Measurements from ENCODE around the gene SRMS. TPM values are rescaled to one million over a fixed set of nuclear protein-coding genes. Genes with fewer than 3 reads are reported as not detected.

The SRMS gene
- total RNA-seq, 4 donors from 2014 or later = not detected

- no peaks in the 10 kb centered on the region for H3K36me3 ChIP-seq
- WGBS, 2 donors = 75 to 77% methylated on average over 21 to 34 of the region's 39 CpGs
- H3K4me3 ChIP-seq = no peak overlapping the region
- TF ChIP-seq POLR2A (IDR thresholded peaks at IDR 0.05) = no peak
- TF ChIP-seq, protein P1, sequence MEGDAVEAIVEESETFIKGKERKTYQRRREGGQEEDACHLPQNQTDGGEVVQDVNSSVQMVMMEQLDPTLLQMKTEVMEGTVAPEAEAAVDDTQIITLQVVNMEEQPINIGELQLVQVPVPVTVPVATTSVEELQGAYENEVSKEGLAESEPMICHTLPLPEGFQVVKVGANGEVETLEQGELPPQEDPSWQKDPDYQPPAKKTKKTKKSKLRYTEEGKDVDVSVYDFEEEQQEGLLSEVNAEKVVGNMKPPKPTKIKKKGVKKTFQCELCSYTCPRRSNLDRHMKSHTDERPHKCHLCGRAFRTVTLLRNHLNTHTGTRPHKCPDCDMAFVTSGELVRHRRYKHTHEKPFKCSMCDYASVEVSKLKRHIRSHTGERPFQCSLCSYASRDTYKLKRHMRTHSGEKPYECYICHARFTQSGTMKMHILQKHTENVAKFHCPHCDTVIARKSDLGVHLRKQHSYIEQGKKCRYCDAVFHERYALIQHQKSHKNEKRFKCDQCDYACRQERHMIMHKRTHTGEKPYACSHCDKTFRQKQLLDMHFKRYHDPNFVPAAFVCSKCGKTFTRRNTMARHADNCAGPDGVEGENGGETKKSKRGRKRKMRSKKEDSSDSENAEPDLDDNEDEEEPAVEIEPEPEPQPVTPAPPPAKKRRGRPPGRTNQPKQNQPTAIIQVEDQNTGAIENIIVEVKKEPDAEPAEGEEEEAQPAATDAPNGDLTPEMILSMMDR (IDR thresholded peaks at IDR 0.05) = no peak
- TF ChIP-seq EP300 (IDR thresholded peaks at IDR 0.05) = no peak
- peaks cover 0 to 25% (median 2%) of the 10 kb centered on the region in 4 donors for H3K4me1 ChIP-seq
- no peak overlapping the region for H3K27ac ChIP-seq
- peaks cover 0 to 15% of the 10 kb centered on the region in 2 donors for H3K27me3 ChIP-seq
- no peaks in the 10 kb centered on the region for H3K9me3 ChIP-seq
- no peak for DNase-seq (ENCODE audit: low spot score in 2 of 2)
Observed at GRCh38 chr20:63529861-63530787, 17.4 kb downstream of the SRMS start.

GRCh38 chr20:63529180-63529860 lies 18.2 kb downstream of the SRMS start:
- DNase-seq (ENCODE audit: low spot score in 2 of 2) = no peak
- H3K27ac ChIP-seq = no peak overlapping the region
- H3K4me1 ChIP-seq = peaks cover 0 to 23% (median under 1%) of the 10 kb centered on the region in 4 donors
- no peaks in the 10 kb centered on the region for H3K36me3 ChIP-seq
- 60 to 76% methylated on average over 18 to 25 of the region's 27 CpGs for WGBS, 2 donors
- H3K9me3 ChIP-seq = no peaks in the 10 kb centered on the region
- no peak overlapping the region for H3K4me3 ChIP-seq
- H3K27me3 ChIP-seq = peaks cover 0 to 7% of the 10 kb centered on the region in 2 donors
- TF ChIP-seq EP300 (IDR thresholded peaks at IDR 0.05) = no peak
- TF ChIP-seq POLR2A (IDR thresholded peaks at IDR 0.05) = no peak
- TF ChIP-seq, protein P1 (IDR thresholded peaks at IDR 0.05) = no peak

DNA sequence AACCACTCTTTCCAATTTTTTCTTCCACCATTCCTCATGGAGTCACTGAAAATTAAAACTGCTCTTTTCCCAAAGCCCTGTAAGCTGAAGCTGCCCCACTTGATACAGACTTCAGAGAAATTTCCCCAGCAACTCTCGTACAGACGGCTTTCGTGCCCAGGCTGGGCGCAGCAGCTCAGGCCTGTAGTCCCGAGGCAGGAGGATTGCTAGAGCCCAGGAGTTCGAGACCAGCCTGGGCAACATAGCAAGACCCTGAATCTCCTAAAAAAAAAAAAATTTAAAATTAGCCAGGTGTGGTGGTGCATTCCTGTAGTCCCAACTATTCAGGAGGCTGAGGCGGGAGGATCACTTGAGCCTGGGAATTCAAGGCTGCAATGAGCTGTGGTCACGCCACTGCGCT lies 20.4 kb downstream of the SRMS start:
- DNase-seq (ENCODE audit: low spot score in 2 of 2) = no peak
- H3K4me3 ChIP-seq = no peak overlapping the region
- H3K36me3 ChIP-seq = peaks cover 0 to 18% (median 0%) of the 10 kb centered on the region in 3 donors
- H3K4me1 ChIP-seq = peaks cover 0 to 30% (median 6%) of the 10 kb centered on the region in 4 donors
- no peak overlapping the region for H3K27ac ChIP-seq
- TF ChIP-seq EP300 (IDR thresholded peaks at IDR 0.05) = no peak
- no peak for TF ChIP-seq POLR2A (IDR thresholded peaks at IDR 0.05)
- TF ChIP-seq, protein P1 (IDR thresholded peaks at IDR 0.05) = no peak
- peaks cover 0 to 10% (median 0%) of the 10 kb centered on the region in 4 donors for H3K9me3 ChIP-seq
- H3K27me3 ChIP-seq = no peaks in the 10 kb centered on the region
- WGBS, 2 donors = 82 to 84% methylated on average over 9 of the region's 9 CpGs

DNA sequence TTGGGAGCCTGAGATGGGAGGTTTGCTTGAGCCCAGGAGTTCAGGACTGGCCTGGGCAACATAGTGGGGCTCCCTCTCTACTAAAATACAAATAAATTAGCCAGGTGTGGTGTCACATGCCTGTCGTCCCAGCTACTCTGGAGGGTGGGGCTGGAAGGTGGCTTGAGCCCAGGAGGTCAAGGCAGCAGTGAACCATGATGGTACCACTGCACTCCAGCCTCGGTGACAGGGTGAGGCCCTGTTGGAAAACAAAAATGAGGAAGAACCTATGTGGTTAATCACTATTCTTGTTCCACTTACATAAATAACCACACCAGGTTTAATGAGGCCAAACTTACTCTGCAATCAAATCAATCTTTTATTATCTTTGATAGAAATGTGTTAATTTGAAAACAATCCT lies 21.6 kb downstream of the SRMS start:
- no peak for TF ChIP-seq EP300 (IDR thresholded peaks at IDR 0.05)
- no peak for TF ChIP-seq POLR2A (IDR thresholded peaks at IDR 0.05)
- TF ChIP-seq, protein P1 (IDR thresholded peaks at IDR 0.05) = no peak
- 13 to 39% methylated on average over 2 of the region's 2 CpGs for WGBS, 2 donors
- Histone ChIP-seq H3K4me3 (no peak overlapping the region), H3K36me3 (peaks cover 0 to 26% (median 0%) of the 10 kb centered on the region in 3 donors), H3K4me1 (peaks cover 0 to 40% (median 16%) of the 10 kb centered on the region in 4 donors), H3K27me3 (no peaks in the 10 kb centered on the region), H3K9me3 (peaks cover 0 to 10% (median 0%) of the 10 kb centered on the region in 4 donors), H3K27ac (no peak overlapping the region)
- no peak for DNase-seq (ENCODE audit: low spot score in 2 of 2)
